ENCODE data around the gene TRAPPC12. TPM values are rescaled to one million over a fixed set of nuclear protein-coding genes. Genes with fewer than 3 reads are reported as not detected.

The TRAPPC12 gene
- total RNA-seq, 4 donors from 2014 or later, result 93.0 to 198 (median 108) TPM

DNA sequence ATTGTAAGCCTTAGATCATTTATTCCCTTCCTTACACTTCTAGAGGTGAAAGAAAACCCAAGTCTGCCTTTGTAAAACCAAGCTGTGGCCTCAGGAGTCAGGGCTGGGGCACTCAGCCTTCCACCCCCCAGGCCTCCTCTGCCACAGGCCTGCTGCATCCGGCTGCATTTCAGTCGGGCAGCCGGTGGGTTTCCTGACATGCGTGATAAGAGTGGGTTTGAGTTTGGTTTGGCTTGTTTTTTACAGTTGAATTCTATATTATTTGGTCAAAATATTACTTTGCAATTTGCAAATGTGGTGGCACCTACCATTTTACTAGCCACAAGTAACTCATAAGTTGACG lies 97.5 kb downstream of the TRAPPC12 start:
- Histone ChIP-seq H3K4me1 (no peaks in the 10 kb centered on the region), H3K4me3 (replicated peaks in 1 of 3) (no peak overlapping the region), H3K27ac (no peak overlapping the region), H3K36me3 (peaks cover 20 to 29% of the 10 kb centered on the region in 2 donors), H3K9me3 (no peaks in the 10 kb centered on the region), H3K27me3 (no peaks in the 10 kb centered on the region)
- no peak for TF ChIP-seq POLR2A (IDR thresholded peaks at IDR 0.05)
- TF ChIP-seq, protein P1, sequence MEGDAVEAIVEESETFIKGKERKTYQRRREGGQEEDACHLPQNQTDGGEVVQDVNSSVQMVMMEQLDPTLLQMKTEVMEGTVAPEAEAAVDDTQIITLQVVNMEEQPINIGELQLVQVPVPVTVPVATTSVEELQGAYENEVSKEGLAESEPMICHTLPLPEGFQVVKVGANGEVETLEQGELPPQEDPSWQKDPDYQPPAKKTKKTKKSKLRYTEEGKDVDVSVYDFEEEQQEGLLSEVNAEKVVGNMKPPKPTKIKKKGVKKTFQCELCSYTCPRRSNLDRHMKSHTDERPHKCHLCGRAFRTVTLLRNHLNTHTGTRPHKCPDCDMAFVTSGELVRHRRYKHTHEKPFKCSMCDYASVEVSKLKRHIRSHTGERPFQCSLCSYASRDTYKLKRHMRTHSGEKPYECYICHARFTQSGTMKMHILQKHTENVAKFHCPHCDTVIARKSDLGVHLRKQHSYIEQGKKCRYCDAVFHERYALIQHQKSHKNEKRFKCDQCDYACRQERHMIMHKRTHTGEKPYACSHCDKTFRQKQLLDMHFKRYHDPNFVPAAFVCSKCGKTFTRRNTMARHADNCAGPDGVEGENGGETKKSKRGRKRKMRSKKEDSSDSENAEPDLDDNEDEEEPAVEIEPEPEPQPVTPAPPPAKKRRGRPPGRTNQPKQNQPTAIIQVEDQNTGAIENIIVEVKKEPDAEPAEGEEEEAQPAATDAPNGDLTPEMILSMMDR (IDR thresholded peaks at IDR 0.05), result no peak
- WGBS, 2 donors, result 84 to 88% methylated on average over 5 of the region's 5 CpGs
- DNase-seq, result no peak
- intact Hi-C loops (cut with DNase I), result no loop called here

GRCh38 chr2:3478846-3479385 lies 99.4 kb downstream of the TRAPPC12 start:
- H3K27me3 ChIP-seq, result no peaks in the 10 kb centered on the region
- TF ChIP-seq POLR2A (IDR thresholded peaks at IDR 0.05), result no peak
- TF ChIP-seq, protein P1 (IDR thresholded peaks at IDR 0.05), result no peak
- WGBS, 2 donors, result 91 to 93% methylated on average over 11 to 19 of the region's 19 CpGs
- no peak overlapping the region for H3K4me3 ChIP-seq (replicated peaks in 1 of 3)
- H3K27ac ChIP-seq, result no peak overlapping the region
- H3K36me3 ChIP-seq, result peaks cover 16 to 25% of the 10 kb centered on the region in 2 donors
- intact Hi-C loops (cut with DNase I), result no loop called here
- DNase-seq, result no peak
- H3K4me1 ChIP-seq, result peaks cover 0 to 2% of the 10 kb centered on the region in 2 donors
- no peaks in the 10 kb centered on the region for H3K9me3 ChIP-seq

- no peaks in the 10 kb centered on the region for H3K27me3 ChIP-seq
- no peak overlapping the region for H3K4me3 ChIP-seq (replicated peaks in 1 of 3)
- H3K4me1 ChIP-seq, result peaks cover 0 to 4% of the 10 kb centered on the region in 2 donors
- WGBS, 2 donors, result 81 to 84% methylated on average over 31 of the region's 31 CpGs
- no peak for DNase-seq
- TF ChIP-seq, protein P1 (IDR thresholded peaks at IDR 0.05), result no peak
- no peak for TF ChIP-seq POLR2A (IDR thresholded peaks at IDR 0.05)
- no peaks in the 10 kb centered on the region for H3K9me3 ChIP-seq
- peaks cover 12 to 25% of the 10 kb centered on the region in 2 donors for H3K36me3 ChIP-seq
- intact Hi-C loops (cut with DNase I), result no loop called here
- H3K27ac ChIP-seq, result no peak overlapping the region
Observed at GRCh38 chr2:3479430-3480320, 100.2 kb downstream of the TRAPPC12 start.

GRCh38 chr2:3480352-3481010 lies 101.0 kb downstream of the TRAPPC12 start:
- H3K27me3 ChIP-seq, result no peaks in the 10 kb centered on the region
- no peak for TF ChIP-seq POLR2A (IDR thresholded peaks at IDR 0.05)
- TF ChIP-seq, protein P1 (IDR thresholded peaks at IDR 0.05), result no peak
- peaks cover 0 to 4% of the 10 kb centered on the region in 2 donors for H3K4me1 ChIP-seq
- H3K9me3 ChIP-seq, result no peaks in the 10 kb centered on the region
- 66% methylated on average over 7 of the region's 7 CpGs for WGBS, 2 donors
- H3K4me3 ChIP-seq (replicated peaks in 1 of 3), result no peak overlapping the region
- intact Hi-C loops (cut with DNase I), result no loop called here
- DNase-seq, result peak; percentile 61 to 68
- H3K36me3 ChIP-seq, result peaks cover 12 to 24% of the 10 kb centered on the region in 2 donors
- H3K27ac ChIP-seq, result peak overlapping the region in 1 of 3 donors; percentile 23

All from thyroid gland (tissue), 4 donors.